K562 (cell line): Measurements from ENCODE around the gene MFSD6. TPM values are rescaled to one million over a fixed set of nuclear protein-coding genes. Genes with fewer than 3 reads are reported as not detected.

Experiments used
- CCAR2 ChIP-seq: fragments of 200-400 bp; formaldehyde crosslinking; IDR thresholded peaks from 2 replicates; pipeline ENCODE4 v1.6.1; 2017; ENCODE audit warnings: mild to moderate bottlenecking, low read depth, low read length
- EGR1 ChIP-seq: fragments of 450-650 bp; conservative IDR thresholded peaks from 2 replicates; pipeline ENCODE4 v1.6.1; 2017; ENCODE audit warnings: mild to moderate bottlenecking
- FOS ChIP-seq: IDR thresholded peaks from 3 replicates; pipeline ENCODE4 v1.6.1; 2011; ENCODE audit not compliant: insufficient read length; ENCODE audit errors: extremely low read depth
- HOMEZ ChIP-seq: fragments of 250-450 bp; sonication (Bioruptor Pico); IDR thresholded peaks from 2 replicates; pipeline ENCODE4 v1.4.0; 2020; ENCODE audit warnings: mild to moderate bottlenecking, moderate library complexity
- KLF13 ChIP-seq: fragments of 450-650 bp; IDR thresholded peaks from 2 replicates; pipeline ENCODE4 v1.6.1; 2016; ENCODE audit warnings: missing genetic modification characterization, low read depth, mild to moderate bottlenecking, missing compliant biosample characterization, moderate library complexity, borderline replicate concordance
- LCOR ChIP-seq: sonication (generic); formaldehyde crosslinking; IDR thresholded peaks from 2 replicates; pipeline ENCODE4 v1.8.0; 2022; ENCODE audit warnings: mild to moderate bottlenecking, missing genetic modification reagents
- MAZ ChIP-seq, 2 experiments: fragments of 450-650 bp in 1 of 2; sonication (generic) in 1 of 2; formaldehyde crosslinking; IDR thresholded peaks in 1 of 2; conservative IDR thresholded peaks in 1 of 2; 2 replicates each; pipeline versions ENCODE4 v1.4.0 to v1.5.0; 2020; ENCODE audit warnings: mild to moderate bottlenecking in 1 of 2, missing genetic modification reagents in 1 of 2
- NCOR1 ChIP-seq: fragments of 450-650 bp; IDR thresholded peaks from 2 replicates; pipeline ENCODE4 v1.6.1; 2016; ENCODE audit warnings: mild to moderate bottlenecking, moderate library complexity
- PHB ChIP-seq: fragments of 250-450 bp; sonication (Bioruptor Pico); IDR thresholded peaks from 2 replicates; pipeline ENCODE4 v1.5.0; 2021
- PREB ChIP-seq: sonication (generic); formaldehyde crosslinking; IDR thresholded peaks from 2 replicates; pipeline ENCODE4 v1.8.1; 2023; ENCODE audit warnings: mild to moderate bottlenecking, missing genetic modification reagents
- RAD51 ChIP-seq: fragments of 450-650 bp; IDR thresholded peaks from 2 replicates; pipeline ENCODE4 v1.7.1; 2016; ENCODE audit warnings: low read depth, mild to moderate bottlenecking, borderline replicate concordance
- RBM25 ChIP-seq: fragments of 200-400 bp; formaldehyde crosslinking; IDR thresholded peaks from 2 replicates; pipeline ENCODE4 v1.6.1; 2018; ENCODE audit warnings: low read length, low read depth, moderate library complexity; ENCODE audit not compliant: severe bottlenecking
- SIN3A ChIP-seq, 2 experiments: fragments of 150-350 bp in 1 of 2; IDR thresholded peaks; 2 replicates each; pipeline ENCODE4 v1.6.1; 2011 to 2016; ENCODE audit warnings: borderline replicate concordance in 2 of 2, low read depth in 2 of 2, low read length in 2 of 2, mild to moderate bottlenecking in 2 of 2, moderate library complexity in 2 of 2; ENCODE audit not compliant: control insufficient read depth in 1 of 2
- SRSF1 ChIP-seq: fragments of 200-400 bp; formaldehyde crosslinking; IDR thresholded peaks from 2 replicates; pipeline ENCODE4 v1.6.1; 2017; ENCODE audit warnings: mild to moderate bottlenecking, low read depth, low read length, moderate library complexity
- TCFL5 ChIP-seq: fragments of 250-450 bp; sonication (Bioruptor Pico); conservative IDR thresholded peaks from 2 replicates; pipeline ENCODE4 v1.6.1; 2021; ENCODE audit warnings: mild to moderate bottlenecking, moderate library complexity, matching md5 sums
- USF1 ChIP-seq: sonication (generic); formaldehyde crosslinking; IDR thresholded peaks from 2 replicates; pipeline ENCODE4 v1.9.0; 2022; ENCODE audit warnings: mild to moderate bottlenecking, missing genetic modification reagents
- ZBTB49 ChIP-seq: sonication (generic); formaldehyde crosslinking; IDR thresholded peaks from 2 replicates; pipeline ENCODE4 v1.8.0; 2022; ENCODE audit warnings: missing genetic modification reagents, mild to moderate bottlenecking, borderline replicate concordance
- ZNF57 ChIP-seq: fragments of 450-650 bp; formaldehyde crosslinking; IDR thresholded peaks from 2 replicates; pipeline ENCODE4 v1.4.0; 2020; ENCODE audit warnings: mild to moderate bottlenecking, moderate library complexity
- ZNF79 ChIP-seq: fragments of 250-450 bp; sonication (Bioruptor Pico); IDR thresholded peaks from 2 replicates; pipeline ENCODE4 v1.4.0; 2020; ENCODE audit warnings: low read depth, mild to moderate bottlenecking, moderate library complexity
- polyA plus RNA-seq, 8 experiments: library from polyadenylated mRNA; depleted of rRNA in 4 of 8; stranded (reverse) in 5 of 8; unstranded in 3 of 8; fragments of >200 nt; fragmentation: Nextera tagmentation in 2 of 8; fragmentation: Illumina TruSeq in 1 of 8; extraction: Ambion mirVana in 2 of 8; extraction: Trizol in 1 of 8; gene quantifications; 2 replicates each; pipeline versions ENCODE4 v1.2.1 to v1.2.3, GENCODE V29; 2011 to 2014; ENCODE audit warnings: inconsistent platforms in 1 of 8, missing spikeins in 1 of 8
- total RNA-seq, 7 experiments: library from RNA; depleted of rRNA in 6 of 7; stranded (reverse); fragments of >200 nt in 6 of 7; fragmentation: Illumina TruSeq in 2 of 7; extraction: Trizol in 2 of 7; gene quantifications; 2 replicates each; pipeline versions ENCODE4 v1.2.1 to v1.2.3, GENCODE V29; 2011 to 2021; ENCODE audit warnings: low replicate concordance in 1 of 7

Gene MFSD6
- total and polyA plus RNA-seq, 9 of the 15 experiments (the other 6 are each of a cell fraction or from before 2014, with no cell fraction given): 1.1 to 7.9 (median 4.4) TPM

GRCh38 chr2:190534310-190535120 is 126.4 kb downstream of the MFSD6 start, which contains the start of gene NEMP2 (continued):
- TF ChIP-seq KLF13 (tag): 0 out of 2 replicates have a peak, but pooled peaks have one; percentile 46
- no peak for TF ChIP-seq RAD51
- TF ChIP-seq MAZ (CRISPR knock-in tag; conservative IDR thresholded peaks at IDR 0.05 in 1 of 2, IDR thresholded peaks at IDR 0.05 in 1 of 2): peak; percentile 87 to 90
- TF ChIP-seq ZNF57 (CRISPR knock-in tag): no peak
- no peak for TF ChIP-seq ZBTB49 (CRISPR knock-in tag)
- TF ChIP-seq SIN3A (IDR thresholded peaks at IDR 0.05; ENCODE audit: borderline replicate concordance in 2 of 2, control insufficient read depth in 1 of 2, low read depth in 2 of 2, low read length in 2 of 2): peak in 1 of 2 experiments; percentile 48; a peak in 1 of 4 replicates
- no peak for TF ChIP-seq PREB (CRISPR knock-in tag)
- no peak for TF ChIP-seq HOMEZ (CRISPR knock-in tag)
- no peak for TF ChIP-seq PHB
- TF ChIP-seq USF1 (CRISPR knock-in tag): no peak
- no peak for TF ChIP-seq ZNF79 (CRISPR knock-in tag)
- TF ChIP-seq RBM25: peak; percentile 96
- no peak for TF ChIP-seq TCFL5 (CRISPR knock-in tag)
- no peak for TF ChIP-seq CCAR2
- TF ChIP-seq SRSF1: no peak
- TF ChIP-seq NCOR1: 0 out of 2 replicates have a peak, but pooled peaks have one; percentile 19
- no peak for TF ChIP-seq FOS
- TF ChIP-seq EGR1: peak; percentile 91
- peak; percentile 66 for TF ChIP-seq LCOR (CRISPR knock-in tag)
